Common myeloid progenitor, CD34-positive (primary cell): Measurements from ENCODE around the gene ENTPD5.

Source experiments
- CTCF ChIA-PET: fragments of 350-600 bp; sonication (Branson Sonifier 250); formaldehyde crosslinking; loops from one replicate; lab custom pipeline; 2021; ENCODE audit warnings: antibody characterized with exemption; lab: Charles Lee
- POLR2A ChIA-PET: fragments of 350-600 bp; sonication (Branson Sonifier 250); formaldehyde crosslinking; loops from one replicate; lab custom pipeline; 2021; ENCODE audit warnings: antibody characterized with exemption; lab: Charles Lee
- DNase-seq, 3 donors: peaks; one replicate each; pipeline versions ENCODE4 v3.0.0 to v3.0.0-alpha.2; 2013
- H3K27ac ChIP-seq, 2 experiments: 1 replicate in 1 of 2; 2 replicates in 1 of 2; pipeline ENCODE4 v1.7.0; 2013; ENCODE audit warnings: inconsistent platforms in 2 of 2, low read length in 2 of 2, mild to moderate bottlenecking in 2 of 2, low read depth in 1 of 2, moderate library complexity in 1 of 2; ENCODE audit not compliant: severe bottlenecking in 2 of 2, insufficient read depth in 1 of 2, poor library complexity in 1 of 2
- H3K27me3 ChIP-seq, 5 experiments: replicated peaks in 2 of 5; 1 replicate in 3 of 5; 2 replicates in 2 of 5; pipeline versions ENCODE4 v1.6.1 to v1.7.0; 2013; ENCODE audit warnings: low read length in 4 of 5, mild to moderate bottlenecking in 2 of 5, moderate library complexity in 2 of 5, inconsistent platforms in 1 of 5; ENCODE audit not compliant: insufficient read depth in 5 of 5, control insufficient read depth in 4 of 5
- H3K36me3 ChIP-seq, 4 experiments: 1 replicate in 2 of 4; 2 replicates in 2 of 4; pipeline versions ENCODE4 v1.6.1 to v1.7.0; 2013; ENCODE audit warnings: low read length in 3 of 4, control low read depth in 1 of 4, mild to moderate bottlenecking in 1 of 4; ENCODE audit not compliant: control insufficient read depth in 4 of 4, insufficient read depth in 4 of 4
- H3K4me1 ChIP-seq, 4 experiments: 1 replicate in 3 of 4; 2 replicates in 1 of 4; pipeline versions ENCODE4 v1.6.1 to v1.7.1; 2013; ENCODE audit warnings: low read length in 3 of 4, mild to moderate bottlenecking in 3 of 4, control low read depth in 1 of 4, inconsistent platforms in 1 of 4, moderate library complexity in 1 of 4; ENCODE audit not compliant: control insufficient read depth in 4 of 4, insufficient read depth in 4 of 4; ENCODE audit errors: control extremely low read depth in 1 of 4
- H3K4me3 ChIP-seq, 7 experiments: 1 replicate in 4 of 7; 2 replicates in 3 of 7; pipeline versions ENCODE4 v1.5.1 to v1.7.0; 2013; ENCODE audit warnings: mild to moderate bottlenecking in 7 of 7, low read length in 6 of 7, moderate library complexity in 6 of 7, inconsistent platforms in 2 of 7, low read depth in 2 of 7, control low read depth in 1 of 7; ENCODE audit not compliant: insufficient read depth in 4 of 7, control insufficient read depth in 1 of 7; ENCODE audit errors: extremely low read depth in 1 of 7
- H3K9me3 ChIP-seq, 5 experiments: 1 replicate in 4 of 5; 2 replicates in 1 of 5; pipeline versions ENCODE4 v1.6.1 to v1.7.1; 2013; ENCODE audit warnings: low read length in 4 of 5, mild to moderate bottlenecking in 2 of 5, inconsistent platforms in 1 of 5, low read depth in 1 of 5, moderate library complexity in 1 of 5; ENCODE audit not compliant: control insufficient read depth in 4 of 5, insufficient read depth in 2 of 5; ENCODE audit errors: control extremely low read depth in 1 of 5
- WGBS: methylation state at CpG from one replicate; pipeline ENCODE4 v1.1.5; 2013; ENCODE audit not compliant: insufficient coverage; 5-methylcytosine and 5-hydroxymethylcytosine counted together

Gene ENTPD5

DNA sequence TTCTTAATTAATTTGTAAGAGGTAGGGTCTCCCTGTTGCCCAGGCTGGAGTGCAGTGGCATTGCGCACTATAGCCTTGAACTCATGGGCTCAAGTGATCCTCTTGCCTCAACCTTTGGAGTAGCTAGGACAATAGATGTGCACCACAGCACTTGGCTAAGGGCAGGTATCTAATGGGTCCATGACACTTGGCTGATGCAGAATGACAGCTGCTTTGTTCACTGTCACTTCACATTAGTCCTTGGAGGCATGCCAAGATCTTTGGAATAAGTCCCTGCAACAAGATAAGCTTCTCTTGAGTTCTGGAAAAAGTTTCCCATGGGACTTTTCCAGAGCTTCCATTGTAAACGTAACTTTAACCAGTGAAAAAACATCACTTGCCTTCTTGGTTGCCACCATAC is 45.6 kb downstream of the ENTPD5 start:
- CTCF ChIA-PET, result no interaction called here

DNA sequence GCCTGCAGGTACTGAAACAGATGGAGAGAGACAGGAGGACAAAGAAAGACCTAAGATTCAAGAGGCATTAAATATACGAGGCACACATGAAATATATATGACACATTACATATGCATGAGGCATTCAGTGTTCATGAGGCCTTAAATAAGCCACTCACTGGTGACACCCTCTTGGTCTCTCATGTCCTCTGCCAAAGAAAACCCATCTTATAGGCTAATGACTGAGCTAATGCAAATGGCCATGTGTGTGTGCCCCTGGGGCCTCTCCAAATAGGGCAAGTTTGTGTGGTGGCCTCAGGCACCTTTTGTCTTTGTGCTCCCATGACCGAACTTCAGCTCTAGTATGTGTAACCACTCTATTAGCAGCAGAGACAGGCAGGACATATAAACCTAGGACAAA is 50.2 kb downstream of the ENTPD5 start:
- H3K4me1 ChIP-seq, result no peaks in the 10 kb centered on the region
- no peak overlapping the region for H3K27ac ChIP-seq
- ChIA-PET POLR2A (no interaction called here), CTCF (no interaction called here)
- WGBS, result 100% methylated on average over 1 of the region's 2 CpGs
- DNase-seq, result no peak
- no peak overlapping the region for H3K4me3 ChIP-seq
- H3K36me3 ChIP-seq, result peaks cover 3 to 54% (median 39%) of the 10 kb centered on the region in 4 experiments
- no peaks in the 10 kb centered on the region for H3K9me3 ChIP-seq
- no peaks in the 10 kb centered on the region for H3K27me3 ChIP-seq

More for the DNA sequence above, 45.6 kb downstream of the ENTPD5 start:
- POLR2A ChIA-PET, result no interaction called here
- no peak for DNase-seq
- Histone ChIP-seq H3K4me1 (no peaks in the 10 kb centered on the region), H3K27ac (no peak overlapping the region), H3K27me3 (no peaks in the 10 kb centered on the region), H3K36me3 (peaks cover 3 to 47% (median 33%) of the 10 kb centered on the region in 4 experiments), H3K4me3 (no peak overlapping the region), H3K9me3 (no peaks in the 10 kb centered on the region)
- 100% methylated on average over 2 of the region's 2 CpGs for WGBS

DNA sequence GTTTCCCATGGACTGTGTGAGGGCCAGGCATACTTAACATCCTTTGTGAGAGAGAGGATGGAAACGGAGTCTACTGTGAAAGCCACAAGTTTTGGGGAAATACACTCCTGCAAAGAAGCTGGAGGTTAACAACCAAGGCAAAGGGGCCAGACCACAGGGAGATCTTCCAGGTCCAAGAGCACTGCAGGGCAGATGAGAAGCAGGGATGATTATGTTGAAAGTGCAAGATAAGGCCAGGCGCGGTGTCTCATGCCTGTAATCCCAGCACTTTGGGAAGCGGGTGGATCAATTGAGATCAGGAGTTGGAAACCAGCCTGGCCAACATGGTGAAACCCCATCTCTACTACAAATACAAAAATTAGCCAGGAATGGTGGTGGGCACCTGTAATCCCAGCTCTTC is 53.9 kb downstream of the ENTPD5 start:
- POLR2A ChIA-PET, result no interaction called here
- H3K9me3 ChIP-seq, result no peaks in the 10 kb centered on the region
- H3K27me3 ChIP-seq, result no peaks in the 10 kb centered on the region
- CTCF ChIA-PET, result interaction anchor here (1.2 kb wide), 1 partner anchor 22 kb away, joined by 3 read pairs; no protein-coding TSS in a partner anchor
- DNase-seq, result no peak
- no peaks in the 10 kb centered on the region for H3K4me1 ChIP-seq
- whole genome bisulfite sequencing, result 82% methylated on average over 4 of the region's 4 CpGs
- H3K36me3 ChIP-seq, result peaks cover 0 to 73% (median 53%) of the 10 kb centered on the region in 4 experiments
- no peak overlapping the region for H3K4me3 ChIP-seq
- H3K27ac ChIP-seq, result no peak overlapping the region

DNA sequence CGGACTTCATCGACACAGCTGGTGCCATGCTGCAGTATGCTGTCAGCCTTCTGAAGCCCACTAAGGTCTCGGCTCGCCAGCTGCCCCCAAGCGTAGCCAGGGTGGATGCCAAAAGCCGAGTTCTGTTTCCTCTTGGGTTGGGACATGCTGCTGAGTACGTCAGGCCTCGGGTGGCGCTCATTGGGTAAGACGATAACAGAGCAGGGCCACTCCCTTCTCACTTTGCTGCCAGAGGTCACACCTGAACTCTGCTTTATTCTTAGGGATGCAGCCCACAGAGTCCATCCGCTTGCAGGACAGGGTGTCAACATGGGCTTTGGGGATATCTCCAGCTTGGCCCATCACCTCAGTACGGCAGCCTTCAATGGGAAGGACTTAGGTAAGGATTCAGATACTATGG is 57.9 kb downstream of the ENTPD5 start:
- Histone ChIP-seq H3K4me3 (no peak overlapping the region), H3K27me3 (no peaks in the 10 kb centered on the region), H3K36me3 (peaks cover 11 to 82% (median 64%) of the 10 kb centered on the region in 4 experiments), H3K4me1 (no peaks in the 10 kb centered on the region), H3K27ac (no peak overlapping the region), H3K9me3 (no peaks in the 10 kb centered on the region)
- WGBS, result 97% methylated on average over 10 of the region's 12 CpGs
- no peak for DNase-seq
- ChIA-PET CTCF (interaction anchor here (1.3 kb wide), 1 partner anchor 14 kb away, joined by 4 read pairs; no protein-coding TSS in a partner anchor), POLR2A (no interaction called here)

DNA sequence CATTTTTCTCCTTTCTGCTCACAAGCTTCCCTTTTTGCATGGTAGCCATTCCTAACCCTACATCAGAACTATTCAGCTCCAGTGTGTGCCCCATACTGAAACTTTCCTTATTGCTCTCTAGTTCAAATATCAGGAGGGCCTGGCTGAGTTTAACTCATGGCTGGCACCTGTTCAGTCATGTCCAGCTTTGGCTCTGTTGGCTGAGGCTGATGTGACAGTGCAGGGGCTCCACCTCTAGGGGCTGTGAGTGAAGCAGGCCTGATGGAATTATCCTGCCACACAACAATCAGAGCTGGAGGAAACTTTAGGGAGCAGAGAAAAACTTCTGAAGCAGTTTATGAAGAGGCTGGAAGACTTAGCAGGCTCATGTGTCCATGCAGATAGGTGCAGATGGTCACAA is 60.5 kb downstream of the ENTPD5 start:
- Histone ChIP-seq H3K9me3 (no peaks in the 10 kb centered on the region), H3K27me3 (no peaks in the 10 kb centered on the region), H3K4me1 (no peaks in the 10 kb centered on the region), H3K27ac (no peak overlapping the region), H3K36me3 (peaks cover 15 to 84% (median 63%) of the 10 kb centered on the region in 4 experiments), H3K4me3 (no peak overlapping the region)
- no peak for DNase-seq
- ChIA-PET CTCF (interaction anchor here (1.4 kb wide), 1 partner anchor 30 kb away, joined by 3 read pairs; no protein-coding TSS in a partner anchor), POLR2A (no interaction called here)

DNA sequence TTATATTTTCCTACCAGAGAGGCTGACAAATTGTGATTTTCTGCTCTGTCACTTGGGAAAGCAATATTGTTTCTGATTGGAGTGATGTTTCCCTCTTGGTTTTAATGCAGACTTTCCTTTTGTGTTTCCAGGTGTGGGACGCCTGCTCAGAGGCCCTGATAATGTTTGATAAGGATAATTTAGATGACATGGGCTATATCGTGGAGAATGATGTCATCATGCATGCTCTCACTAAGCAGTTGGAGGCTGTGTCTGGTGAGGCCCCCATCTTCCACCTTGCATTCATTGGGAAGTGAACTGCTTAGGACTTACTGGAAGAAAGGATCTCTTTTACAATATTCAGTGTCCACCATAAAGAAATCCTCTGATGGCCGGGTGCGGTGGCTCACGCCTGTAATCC is 63.4 kb downstream of the ENTPD5 start:
- CTCF ChIA-PET, result no interaction called here

DNA sequence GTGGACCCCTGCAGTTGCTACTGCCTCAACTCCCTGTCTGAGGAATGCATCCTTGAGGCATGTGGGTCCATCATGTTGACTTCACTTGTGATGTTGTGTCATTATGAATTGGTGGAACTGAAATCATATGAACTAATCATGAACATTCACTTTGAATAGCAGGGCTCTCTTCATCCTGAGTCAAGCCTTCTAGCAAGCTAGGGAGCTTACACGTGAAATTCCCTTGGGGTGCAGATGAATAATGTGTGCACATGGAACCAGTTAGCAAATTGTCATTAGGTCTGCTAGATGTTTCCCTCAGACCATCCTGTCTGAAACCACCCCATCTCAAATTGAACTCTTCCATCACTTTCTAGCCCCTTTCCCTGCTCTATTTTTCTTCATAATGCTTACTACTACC is 65.4 kb downstream of the ENTPD5 start:
- Histone ChIP-seq H3K4me3 (no peak overlapping the region), H3K4me1 (peaks cover 0 to 15% (median 9%) of the 10 kb centered on the region in 4 experiments), H3K36me3 (peaks cover 11 to 43% (median 28%) of the 10 kb centered on the region in 4 experiments), H3K27ac (no peak overlapping the region), H3K27me3 (no peaks in the 10 kb centered on the region), H3K9me3 (no peaks in the 10 kb centered on the region)
- POLR2A ChIA-PET, result no interaction called here
- CTCF ChIA-PET, result no interaction called here
- no peak for DNase-seq
- 100% methylated on average over 1 of the region's 1 CpG for WGBS

More for the DNA sequence above, 63.4 kb downstream of the ENTPD5 start:
- 97% methylated on average over 3 of the region's 5 CpGs for WGBS
- POLR2A ChIA-PET, result no interaction called here
- no peak for DNase-seq
- H3K4me3 ChIP-seq, result no peak overlapping the region
- H3K4me1 ChIP-seq, result peaks cover 0 to 4% (median 4%) of the 10 kb centered on the region in 4 experiments
- no peak overlapping the region for H3K27ac ChIP-seq
- H3K36me3 ChIP-seq, result peaks cover 17 to 61% (median 44%) of the 10 kb centered on the region in 4 experiments
- H3K27me3 ChIP-seq, result no peaks in the 10 kb centered on the region
- H3K9me3 ChIP-seq, result no peaks in the 10 kb centered on the region
